Mesenchymal stem cell (in vitro differentiated cells and primary cell): ENCODE data around the gene SDHAF4.
"Not testable (repeated sequence)": the region's sequence is repeated elsewhere in the genome, so short reads cannot be mapped to it uniquely, and the experiment has no call there.

Experiments
- DNase-seq: peaks from one replicate; pipeline ENCODE4 v3.0.0-alpha.2; 2013
- H2AFZ ChIP-seq: one replicate; pipeline ENCODE4 v1.6.1; 2013; ENCODE audit warnings: low read depth, mild to moderate bottlenecking, control low read depth, inconsistent platforms, low read length, moderate library complexity
- H2AK5ac ChIP-seq: 2 replicates; pipeline ENCODE4 v1.6.1; 2013; ENCODE audit warnings: low read length, moderate library complexity, mild to moderate bottlenecking, inconsistent platforms; ENCODE audit not compliant: severe bottlenecking
- H2BK120ac ChIP-seq: one replicate; pipeline ENCODE4 v1.6.1; 2013; ENCODE audit warnings: low read depth, mild to moderate bottlenecking, inconsistent platforms, low read length, moderate library complexity
- H2BK12ac ChIP-seq, 2 experiments: one replicate each; pipeline ENCODE4 v1.6.1; 2013; ENCODE audit warnings: inconsistent platforms in 2 of 2, low read length in 2 of 2, mild to moderate bottlenecking in 2 of 2, moderate library complexity in 2 of 2, control low read depth in 1 of 2
- H2BK15ac ChIP-seq: one replicate; pipeline ENCODE4 v1.6.1; 2013; ENCODE audit warnings: mild to moderate bottlenecking, low read depth, inconsistent platforms; ENCODE audit not compliant: poor library complexity, severe bottlenecking
- H2BK5ac ChIP-seq: 2 replicates; pipeline ENCODE4 v1.6.1; 2013; ENCODE audit warnings: low read depth, mild to moderate bottlenecking, low read length, control low read depth, inconsistent platforms; ENCODE audit not compliant: poor library complexity, severe bottlenecking
- H3K14ac ChIP-seq, 2 experiments: one replicate each; pipeline ENCODE4 v1.6.1; 2013; ENCODE audit warnings: inconsistent platforms in 2 of 2, low read length in 2 of 2, control low read depth in 1 of 2, mild to moderate bottlenecking in 1 of 2, moderate library complexity in 1 of 2
- H3K18ac ChIP-seq, 2 experiments: one replicate each; pipeline ENCODE4 v1.6.1; 2013; ENCODE audit warnings: inconsistent platforms in 2 of 2, low read length in 2 of 2, control low read depth in 1 of 2, low read depth in 1 of 2, mild to moderate bottlenecking in 1 of 2
- H3K23ac ChIP-seq, 2 experiments: one replicate each; pipeline ENCODE4 v1.6.1; 2013; ENCODE audit warnings: inconsistent platforms in 2 of 2, low read length in 2 of 2, mild to moderate bottlenecking in 2 of 2, moderate library complexity in 2 of 2, control low read depth in 1 of 2
- H3K27ac ChIP-seq: 2 replicates; pipeline ENCODE4 v1.5.1; 2013; ENCODE audit warnings: mild to moderate bottlenecking, moderate library complexity, low read length, control low read depth, inconsistent platforms; ENCODE audit not compliant: poor library complexity, severe bottlenecking
- H3K27me3 ChIP-seq, 2 experiments: 2 replicates each; pipeline versions ENCODE4 v1.6.1 to v1.7.0; 2013; ENCODE audit warnings: low read length in 2 of 2, mild to moderate bottlenecking in 2 of 2, moderate library complexity in 2 of 2, control low read depth in 1 of 2, inconsistent platforms in 1 of 2; ENCODE audit not compliant: control insufficient read depth in 1 of 2, insufficient read depth in 1 of 2
- H3K36me3 ChIP-seq, 2 experiments: 2 replicates each; pipeline versions ENCODE4 v1.6.1 to v1.7.0; 2013; ENCODE audit warnings: low read length in 2 of 2, control low read depth in 1 of 2, inconsistent platforms in 1 of 2, low read depth in 1 of 2, mild to moderate bottlenecking in 1 of 2; ENCODE audit not compliant: insufficient read depth in 2 of 2, control insufficient read depth in 1 of 2
- H3K4ac ChIP-seq, 2 experiments: one replicate each; pipeline ENCODE4 v1.6.1; 2013; ENCODE audit warnings: inconsistent platforms in 2 of 2, low read length in 2 of 2, mild to moderate bottlenecking in 2 of 2, moderate library complexity in 2 of 2, control low read depth in 1 of 2, low read depth in 1 of 2
- H3K4me1 ChIP-seq: 2 replicates; pipeline ENCODE4 v1.6.1; 2013; ENCODE audit warnings: low read depth, low read length, control low read depth; ENCODE audit not compliant: control insufficient read depth, insufficient read depth
- H3K4me2 ChIP-seq: 2 replicates; pipeline ENCODE4 v1.6.1; 2013; ENCODE audit warnings: low read length, mild to moderate bottlenecking, inconsistent platforms; ENCODE audit not compliant: poor library complexity, severe bottlenecking
- H3K4me3 ChIP-seq, 2 experiments: 2 replicates each; pipeline versions ENCODE4 v1.5.1 to v1.7.0; 2013; ENCODE audit warnings: low read length in 2 of 2, mild to moderate bottlenecking in 2 of 2, control low read depth in 1 of 2, low read depth in 1 of 2; ENCODE audit not compliant: insufficient read depth in 1 of 2
- H3K79me1 ChIP-seq: replicated peaks from 2 replicates; pipeline ENCODE4 v1.6.1; 2013; ENCODE audit warnings: mild to moderate bottlenecking, control low read depth, low read length, inconsistent platforms; ENCODE audit not compliant: poor library complexity, severe bottlenecking
- H3K9ac ChIP-seq: 2 replicates; pipeline ENCODE4 v1.7.0; 2013; ENCODE audit warnings: mild to moderate bottlenecking, low read length, moderate library complexity
- H3K9me3 ChIP-seq: 2 replicates; pipeline ENCODE4 v1.7.0; 2013; ENCODE audit warnings: mild to moderate bottlenecking, low read length; ENCODE audit not compliant: control insufficient read depth
- H4K8ac ChIP-seq: one replicate; pipeline ENCODE4 v1.6.1; 2013; ENCODE audit warnings: inconsistent platforms, mild to moderate bottlenecking, low read length, moderate library complexity
- H4K91ac ChIP-seq: one replicate; pipeline ENCODE4 v1.6.1; 2013; ENCODE audit warnings: mild to moderate bottlenecking, low read length, inconsistent platforms
- WGBS: methylation state at CpG from one replicate; pipeline ENCODE4 v1.1.7; 2013; ENCODE audit warnings: mixed read lengths; 5-methylcytosine and 5-hydroxymethylcytosine counted together

Gene SDHAF4

GRCh38 chr6:70551566-70551965 is 15.2 kb upstream of the SDHAF4 start:
- no peaks in the 10 kb centered on the region for H3K9me3 ChIP-seq
- no peaks in the 10 kb centered on the region for H3K27me3 ChIP-seq
- no peak overlapping the region for H3K9ac ChIP-seq
- no peak overlapping the region for H2BK12ac ChIP-seq
- H2BK120ac ChIP-seq, result no peak overlapping the region
- H3K4me1 ChIP-seq, result no peaks in the 10 kb centered on the region
- no peak overlapping the region for H4K91ac ChIP-seq
- WGBS, result 100% methylated on average over 1 of the region's 1 CpG
- no peak overlapping the region for H2AFZ ChIP-seq
- no peak overlapping the region for H3K14ac ChIP-seq
- H4K8ac ChIP-seq, result no peak overlapping the region
- H3K18ac ChIP-seq, result no peak overlapping the region
- H3K36me3 ChIP-seq, result no peaks in the 10 kb centered on the region
- H3K4ac ChIP-seq, result no peak overlapping the region
- no peak overlapping the region for H2BK15ac ChIP-seq
- no peak overlapping the region for H3K27ac ChIP-seq
- no peak overlapping the region for H3K23ac ChIP-seq
- no peak for DNase-seq
- H2AK5ac ChIP-seq, result no peak overlapping the region
- H3K79me1 ChIP-seq, result no peaks in the 10 kb centered on the region
- no peak overlapping the region for H2BK5ac ChIP-seq
- no peak overlapping the region for H3K4me2 ChIP-seq
- H3K4me3 ChIP-seq, result no peak overlapping the region

GRCh38 chr6:70552286-70552940 is 14.3 kb upstream of the SDHAF4 start:
- not testable (repeated sequence) for H3K23ac ChIP-seq, H3K14ac ChIP-seq, H3K27ac ChIP-seq, H2BK12ac ChIP-seq, H2AFZ ChIP-seq, H2BK5ac ChIP-seq, H3K79me1 ChIP-seq, H3K36me3 ChIP-seq, H3K18ac ChIP-seq, H3K27me3 ChIP-seq, H4K91ac ChIP-seq, H3K4me2 ChIP-seq, H3K4me3 ChIP-seq, H3K9ac ChIP-seq, H3K4ac ChIP-seq, H2AK5ac ChIP-seq, H2BK120ac ChIP-seq, H4K8ac ChIP-seq, H3K9me3 ChIP-seq, H3K4me1 ChIP-seq, DNase-seq, H2BK15ac ChIP-seq
- WGBS, result 99% methylated on average over 10 of the region's 13 CpGs

- 93% methylated on average over 1 of the region's 1 CpG for WGBS
- Histone ChIP-seq H3K27ac (no peak overlapping the region), H3K18ac (no peak overlapping the region), H2BK15ac (no peak overlapping the region), H3K36me3 (no peaks in the 10 kb centered on the region), H4K91ac (no peak overlapping the region), H3K27me3 (no peaks in the 10 kb centered on the region), H3K9ac (no peak overlapping the region), H2AFZ (no peak overlapping the region), H3K4me2 (no peak overlapping the region), H2BK120ac (no peak overlapping the region), H2BK12ac (no peak overlapping the region), H3K4me3 (no peak overlapping the region), H3K9me3 (no peaks in the 10 kb centered on the region), H3K79me1 (no peaks in the 10 kb centered on the region), H2BK5ac (no peak overlapping the region), H3K4me1 (no peaks in the 10 kb centered on the region), H3K4ac (no peak overlapping the region), H3K14ac (no peak overlapping the region), H3K23ac (no peak overlapping the region), H2AK5ac (no peak overlapping the region), H4K8ac (no peak overlapping the region)
- DNase-seq, result no peak
Observed at GRCh38 chr6:70552974-70553373, 13.8 kb upstream of the SDHAF4 start.

GRCh38 chr6:70557998-70558397 is 8.7 kb upstream of the SDHAF4 start:
- Histone ChIP-seq H4K8ac (no peak overlapping the region), H2BK15ac (no peak overlapping the region), H2AK5ac (no peak overlapping the region), H3K4ac (no peak overlapping the region), H3K14ac (no peak overlapping the region), H3K9me3 (no peaks in the 10 kb centered on the region), H3K9ac (no peak overlapping the region), H3K79me1 (no peaks in the 10 kb centered on the region), H3K23ac (no peak overlapping the region), H2BK12ac (no peak overlapping the region), H3K27ac (no peak overlapping the region), H3K36me3 (no peaks in the 10 kb centered on the region), H3K4me2 (no peak overlapping the region), H4K91ac (no peak overlapping the region), H2BK5ac (no peak overlapping the region), H3K18ac (no peak overlapping the region), H2BK120ac (no peak overlapping the region), H3K27me3 (no peaks in the 10 kb centered on the region), H3K4me1 (no peaks in the 10 kb centered on the region), H2AFZ (no peak overlapping the region), H3K4me3 (no peak overlapping the region)
- WGBS, result no CpG with 5 or more reads among the region's 1 CpG
- DNase-seq, result no peak
